Kidney (tissue), 14 donors: ENCODE results near the gene FRMD4A. TPM values are rescaled to one million over a fixed set of nuclear protein-coding genes. Genes with fewer than 3 reads are reported as not detected.

ENCODE experiments used
- DNase-seq, 5 donors: peaks; one replicate each; pipeline ENCODE4 v3.0.0-alpha.2; 2013 to 2020
- FAIRE-seq: peaks from 2 replicates; lab custom pipeline; 2012; peaks lifted over from hg19 to GRCh38; lab: Jason Lieb, UNC
- H3K27ac ChIP-seq, 2 donors: one replicate each; pipeline ENCODE4 v1.7.0; 2013; ENCODE audit warnings: low read depth in 2 of 2, low read length in 2 of 2, inconsistent platforms in 1 of 2
- H3K27me3 ChIP-seq: one replicate; pipeline ENCODE4 v1.7.1; 2013; ENCODE audit warnings: low read length, inconsistent platforms; ENCODE audit not compliant: control insufficient read depth, insufficient read depth
- H3K36me3 ChIP-seq, 3 donors: one replicate each; pipeline versions ENCODE4 v1.7.0 to v1.7.1; 2013; ENCODE audit warnings: low read length in 3 of 3, control low read depth in 1 of 3, inconsistent platforms in 1 of 3; ENCODE audit not compliant: insufficient read depth in 3 of 3, control insufficient read depth in 2 of 3
- H3K4me1 ChIP-seq, 3 donors: one replicate each; pipeline versions ENCODE4 v1.7.0 to v1.7.1; 2013; ENCODE audit warnings: low read length in 3 of 3, inconsistent platforms in 1 of 3, low read depth in 1 of 3; ENCODE audit not compliant: control insufficient read depth in 2 of 3, insufficient read depth in 2 of 3
- H3K4me3 ChIP-seq, 3 donors: one replicate each; pipeline versions ENCODE4 v1.7.0 to v1.8.1; 2013; ENCODE audit warnings: low read length in 3 of 3, control low read depth in 1 of 3, inconsistent platforms in 1 of 3
- H3K9ac ChIP-seq, 3 donors: one replicate each; pipeline versions ENCODE4 v1.7.0 to v1.7.1; 2013; ENCODE audit warnings: low read length in 3 of 3, control low read depth in 1 of 3, inconsistent platforms in 1 of 3
- H3K9me3 ChIP-seq, 3 donors: one replicate each; pipeline versions ENCODE4 v1.7.0 to v1.7.1; 2013; ENCODE audit warnings: low read length in 3 of 3, control low read depth in 1 of 3, inconsistent platforms in 1 of 3; ENCODE audit not compliant: control insufficient read depth in 2 of 3, insufficient read depth in 1 of 3
- CTCF ChIP-seq: IDR thresholded peaks from 3 replicates; pipeline ENCODE4 v1.5.1; 2012; ENCODE audit warnings: mild to moderate bottlenecking, moderate library complexity, borderline replicate concordance; ENCODE audit not compliant: insufficient read depth; ENCODE audit errors: extremely low read depth
- intact Hi-C: fragments of 100-400 bp; cut with DNase I; formaldehyde crosslinking; loops from one replicate; pipeline ENCODE4 v1.11.1; 2022
- polyA plus RNA-seq: library from polyadenylated mRNA; stranded (reverse); fragments of 350-450 nt; fragmentation: Illumina TruSeq; extraction: RNeasy Lipid Tissue Mini Kit (QIAGEN cat#74804); gene quantifications from one replicate; pipeline ENCODE4 v1.2.3, GENCODE V29; 2014; ENCODE audit warnings: low read depth, low replicate concordance; ENCODE audit not compliant: insufficient read depth
- total RNA-seq: library from RNA; stranded (reverse); fragmentation: NEBNext Ultra II Directional; extraction: Animal tissue kit (Norgen Biotek cat#: 25700); gene quantifications from one replicate; pipeline ENCODE4 v1.2.1, GENCODE V29; 2021
- donor health status: control.
- donor health status: control.
- donor health status: control.
- donor health status: control.
- donor health status: control.
- donor health status: DM: yes; HTN: yes; CAD: no.
- donor health status: Normal renal cell carcinoma (clear cell type).

FRMD4A gene
- total and polyA plus RNA-seq, 2 donors from 2014 or later = 16.0 to 68.2 TPM

GRCh38 chr10:13724484-13724883 lies 606.2 kb downstream of the FRMD4A start:
- no peak overlapping the region for H3K4me3 ChIP-seq
- H3K36me3 ChIP-seq = no peaks in the 10 kb centered on the region
- intact Hi-C loops = no loop called here
- no peaks in the 10 kb centered on the region for H3K9me3 ChIP-seq
- peaks cover 5 to 8% (median 7%) of the 10 kb centered on the region in 3 donors for H3K4me1 ChIP-seq
- no peaks in the 10 kb centered on the region for H3K27me3 ChIP-seq
- H3K27ac ChIP-seq = peak overlapping the region in 1 of 2 donors; percentile 41
- no peak for TF ChIP-seq CTCF
- no peak overlapping the region for H3K9ac ChIP-seq
- FAIRE-seq (no peak), DNase-seq (no peak)

GRCh38 chr10:13722747-13723653 lies 607.7 kb downstream of the FRMD4A start:
- no peaks in the 10 kb centered on the region for H3K36me3 ChIP-seq
- DNase-seq (no peak), FAIRE-seq (no peak)
- TF ChIP-seq CTCF = no peak
- H3K27ac ChIP-seq = no peak overlapping the region
- intact Hi-C loops = no loop called here
- H3K27me3 ChIP-seq = no peaks in the 10 kb centered on the region
- H3K4me1 ChIP-seq = peaks cover 11 to 20% (median 16%) of the 10 kb centered on the region in 3 donors
- no peak overlapping the region for H3K4me3 ChIP-seq
- H3K9ac ChIP-seq = no peak overlapping the region
- no peaks in the 10 kb centered on the region for H3K9me3 ChIP-seq

- H3K36me3 ChIP-seq = no peaks in the 10 kb centered on the region
- H3K4me1 ChIP-seq = peaks cover 13 to 25% (median 24%) of the 10 kb centered on the region in 3 donors
- FAIRE-seq (no peak), DNase-seq (no peak)
- intact Hi-C loops = no loop called here
- H3K27ac ChIP-seq = no peak overlapping the region
- no peak for TF ChIP-seq CTCF
- no peaks in the 10 kb centered on the region for H3K9me3 ChIP-seq
- H3K9ac ChIP-seq = no peak overlapping the region
- H3K4me3 ChIP-seq = no peak overlapping the region
- no peaks in the 10 kb centered on the region for H3K27me3 ChIP-seq
Measured at GRCh38 chr10:13721486-13721885, 609.2 kb downstream of the FRMD4A start.
